Measurements from ENCODE around the gene GALC.

GRCh38 chr14:87971010-87971409, 22.0 kb downstream of the GALC start:
- TF ChIP-seq, protein P1, sequence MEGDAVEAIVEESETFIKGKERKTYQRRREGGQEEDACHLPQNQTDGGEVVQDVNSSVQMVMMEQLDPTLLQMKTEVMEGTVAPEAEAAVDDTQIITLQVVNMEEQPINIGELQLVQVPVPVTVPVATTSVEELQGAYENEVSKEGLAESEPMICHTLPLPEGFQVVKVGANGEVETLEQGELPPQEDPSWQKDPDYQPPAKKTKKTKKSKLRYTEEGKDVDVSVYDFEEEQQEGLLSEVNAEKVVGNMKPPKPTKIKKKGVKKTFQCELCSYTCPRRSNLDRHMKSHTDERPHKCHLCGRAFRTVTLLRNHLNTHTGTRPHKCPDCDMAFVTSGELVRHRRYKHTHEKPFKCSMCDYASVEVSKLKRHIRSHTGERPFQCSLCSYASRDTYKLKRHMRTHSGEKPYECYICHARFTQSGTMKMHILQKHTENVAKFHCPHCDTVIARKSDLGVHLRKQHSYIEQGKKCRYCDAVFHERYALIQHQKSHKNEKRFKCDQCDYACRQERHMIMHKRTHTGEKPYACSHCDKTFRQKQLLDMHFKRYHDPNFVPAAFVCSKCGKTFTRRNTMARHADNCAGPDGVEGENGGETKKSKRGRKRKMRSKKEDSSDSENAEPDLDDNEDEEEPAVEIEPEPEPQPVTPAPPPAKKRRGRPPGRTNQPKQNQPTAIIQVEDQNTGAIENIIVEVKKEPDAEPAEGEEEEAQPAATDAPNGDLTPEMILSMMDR (IDR thresholded peaks at IDR 0.05; ENCODE audit: low read depth, low read length, poor library complexity, severe bottlenecking) = no peak
- TF ChIP-seq EZH2phosphoT487 (IDR thresholded peaks at IDR 0.05; ENCODE audit: borderline replicate concordance, low read length) = no peak

Measured in DOHH2 (cell line).